ENCODE measurements around the gene AMPD2.

DNA sequence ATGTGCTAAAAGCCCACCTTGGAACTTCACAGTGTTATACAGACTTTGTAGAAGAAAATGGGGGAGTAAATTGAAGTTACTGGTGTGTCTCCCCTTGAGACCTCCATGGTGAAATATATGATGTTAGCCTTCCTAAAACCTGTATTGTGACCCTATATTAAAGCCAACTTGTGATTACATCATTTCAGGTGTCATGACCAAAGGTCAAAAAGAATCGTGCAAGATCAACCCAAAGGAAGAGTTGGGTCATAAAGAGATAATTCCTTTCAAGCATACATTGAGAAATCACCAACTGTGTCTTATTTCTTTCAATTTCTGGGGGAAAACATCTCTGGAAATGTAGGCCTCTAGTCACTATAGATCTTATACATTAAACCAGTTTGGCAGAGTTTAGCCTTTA lies 34.9 kb upstream of the AMPD2 start:
- TF ChIP-seq, protein P1, sequence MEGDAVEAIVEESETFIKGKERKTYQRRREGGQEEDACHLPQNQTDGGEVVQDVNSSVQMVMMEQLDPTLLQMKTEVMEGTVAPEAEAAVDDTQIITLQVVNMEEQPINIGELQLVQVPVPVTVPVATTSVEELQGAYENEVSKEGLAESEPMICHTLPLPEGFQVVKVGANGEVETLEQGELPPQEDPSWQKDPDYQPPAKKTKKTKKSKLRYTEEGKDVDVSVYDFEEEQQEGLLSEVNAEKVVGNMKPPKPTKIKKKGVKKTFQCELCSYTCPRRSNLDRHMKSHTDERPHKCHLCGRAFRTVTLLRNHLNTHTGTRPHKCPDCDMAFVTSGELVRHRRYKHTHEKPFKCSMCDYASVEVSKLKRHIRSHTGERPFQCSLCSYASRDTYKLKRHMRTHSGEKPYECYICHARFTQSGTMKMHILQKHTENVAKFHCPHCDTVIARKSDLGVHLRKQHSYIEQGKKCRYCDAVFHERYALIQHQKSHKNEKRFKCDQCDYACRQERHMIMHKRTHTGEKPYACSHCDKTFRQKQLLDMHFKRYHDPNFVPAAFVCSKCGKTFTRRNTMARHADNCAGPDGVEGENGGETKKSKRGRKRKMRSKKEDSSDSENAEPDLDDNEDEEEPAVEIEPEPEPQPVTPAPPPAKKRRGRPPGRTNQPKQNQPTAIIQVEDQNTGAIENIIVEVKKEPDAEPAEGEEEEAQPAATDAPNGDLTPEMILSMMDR (IDR thresholded peaks at IDR 0.05 in 2 of 3, conservative IDR thresholded peaks at IDR 0.05 in 1 of 3; ENCODE audit: borderline replicate concordance in 1 of 3, insufficient read depth in 1 of 3, low read depth in 2 of 3, low read length in 2 of 3): no peak
- TF ChIP-seq RAD21 (IDR thresholded peaks at IDR 0.05; ENCODE audit: low read depth) (no peak), EZH2 (IDR thresholded peaks at IDR 0.05) (no peak), SP1 (IDR thresholded peaks at IDR 0.05; ENCODE audit: low read depth) (no peak), CEBPB (IDR thresholded peaks at IDR 0.05; ENCODE audit: low read depth) (no peak)
